B cell (primary cell): ENCODE measurements around the gene C3. TPM values are rescaled to one million over a fixed set of nuclear protein-coding genes. Genes with fewer than 3 reads are reported as not detected.

Experiments
- ATAC-seq: fragments of 200-7000 bp; cut with Tn5 transposase; one replicate; pipeline ENCODE4 v1.10.0; 2021; ENCODE audit warnings: low read depth, mild to moderate bottlenecking, moderate number of reproducible peaks, moderate library complexity
- CTCF ChIA-PET: fragments of 350-600 bp; sonication (Branson Sonifier 250); formaldehyde crosslinking; loops from one replicate; lab custom pipeline; 2021; ENCODE audit warnings: antibody characterized with exemption, inconsistent platforms; lab: Charles Lee
- POLR2A ChIA-PET: fragments of 350-600 bp; sonication (Branson Sonifier 250); formaldehyde crosslinking; loops from one replicate; lab custom pipeline; 2021; ENCODE audit warnings: antibody characterized with exemption; lab: Charles Lee
- DNase-seq: peaks from one replicate; pipeline ENCODE4 v3.0.0; 2013
- H2AFZ ChIP-seq: 2 replicates; pipeline ENCODE4 v1.6.1; 2012; ENCODE audit warnings: mild to moderate bottlenecking, low read depth, low read length; ENCODE audit not compliant: insufficient read depth, poor library complexity, severe bottlenecking
- H3K27ac ChIP-seq, 2 donors: 1 replicate in 1 of 2; 2 replicates in 1 of 2; pipeline ENCODE4 v1.5.1; 2012 to 2013; ENCODE audit warnings: low read length in 2 of 2, mild to moderate bottlenecking in 2 of 2, moderate library complexity in 1 of 2
- H3K27me3 ChIP-seq, 4 experiments: fragments of 200-600 bp in 1 of 4; sonication (generic) in 1 of 4; replicated peaks in 1 of 4; 1 replicate in 2 of 4; 2 replicates in 2 of 4; pipeline versions ENCODE4 v1.6.1 to v1.7.0; 2013 to 2016; ENCODE audit warnings: low read length in 3 of 4, mild to moderate bottlenecking in 2 of 4, mixed read lengths in 1 of 4, moderate library complexity in 1 of 4; ENCODE audit not compliant: insufficient read depth in 4 of 4, control insufficient read depth in 3 of 4; ENCODE audit errors: control extremely low read depth in 1 of 4
- H3K36me3 ChIP-seq, 2 experiments: replicated peaks in 1 of 2; 1 replicate in 1 of 2; 2 replicates in 1 of 2; pipeline versions ENCODE4 v1.6.1 to v1.7.1; 2013; ENCODE audit warnings: low read length in 1 of 2; ENCODE audit not compliant: insufficient read depth in 2 of 2, control insufficient read depth in 1 of 2; ENCODE audit errors: control extremely low read depth in 1 of 2, extremely low read depth in 1 of 2
- H3K4me1 ChIP-seq, 2 donors: fragments of 200-600 bp in 1 of 2; sonication (generic) in 1 of 2; 1 replicate in 1 of 2; 2 replicates in 1 of 2; pipeline versions ENCODE4 v1.5.1 to v1.6.1; 2013 to 2017; ENCODE audit warnings: low read length in 2 of 2; ENCODE audit not compliant: control insufficient read depth in 2 of 2, insufficient read depth in 2 of 2
- H3K4me2 ChIP-seq: replicated peaks from 2 replicates; pipeline ENCODE3; 2012; ENCODE audit warnings: mild to moderate bottlenecking, low read depth, low read length; ENCODE audit not compliant: poor library complexity, severe bottlenecking
- H3K4me3 ChIP-seq, 5 experiments: fragments of 200-600 bp in 1 of 5; sonication (generic) in 1 of 5; 1 replicate in 3 of 5; 2 replicates in 2 of 5; pipeline versions ENCODE4 v1.5.1 to v1.7.0; 2011 to 2016; ENCODE audit warnings: low read length in 4 of 5, mild to moderate bottlenecking in 4 of 5, low read depth in 2 of 5, control low read depth in 1 of 5, moderate library complexity in 1 of 5; ENCODE audit not compliant: insufficient read depth in 1 of 5; ENCODE audit errors: control extremely low read depth in 1 of 5, extremely low read depth in 1 of 5
- H3K79me2 ChIP-seq: fragments of 200-600 bp; sonication (generic); one replicate; pipeline ENCODE4 v1.6.0; 2016; ENCODE audit warnings: low read length; ENCODE audit not compliant: control insufficient read depth, insufficient read depth
- H3K9ac ChIP-seq: fragments of 200-600 bp; sonication (generic); 2 replicates; pipeline ENCODE4 v1.6.1; 2017; ENCODE audit warnings: mild to moderate bottlenecking, low read length, moderate library complexity
- H3K9me3 ChIP-seq, 3 donors: one replicate each; pipeline versions ENCODE4 v1.6.1 to v1.7.1; 2013; ENCODE audit warnings: low read length in 2 of 3; ENCODE audit not compliant: control insufficient read depth in 2 of 3, insufficient read depth in 1 of 3; ENCODE audit errors: control extremely low read depth in 1 of 3
- H4K20me1 ChIP-seq: 2 replicates; pipeline ENCODE4 v1.6.0; 2012; ENCODE audit warnings: mild to moderate bottlenecking, low read length; ENCODE audit not compliant: insufficient read depth, control insufficient read depth, poor library complexity, severe bottlenecking
- H3K27ac Mint-ChIP-seq: one replicate; pipeline ENCODE4 v1.8.0; 2021; ENCODE audit warnings: mixed read lengths
- H3K27me3 Mint-ChIP-seq: one replicate; pipeline ENCODE4 v1.8.0; 2021; ENCODE audit warnings: mixed read lengths
- H3K4me1 Mint-ChIP-seq: one replicate; pipeline ENCODE4 v1.8.0; 2021; ENCODE audit warnings: mixed read lengths
- H3K4me3 Mint-ChIP-seq: one replicate; pipeline ENCODE4 v1.8.0; 2021; ENCODE audit warnings: mixed read lengths
- H3K9me3 Mint-ChIP-seq: one replicate; pipeline ENCODE4 v1.8.0; 2022; ENCODE audit warnings: mixed read lengths; ENCODE audit not compliant: insufficient read depth
- EZH2 ChIP-seq: IDR thresholded peaks from 2 replicates; pipeline ENCODE4 v1.6.1; 2012; ENCODE audit warnings: borderline replicate concordance, low read depth, mild to moderate bottlenecking, moderate library complexity, low read length; ENCODE audit not compliant: insufficient read depth, poor library complexity, severe bottlenecking
- WGBS: methylation state at CpG from one replicate; pipeline ENCODE4 v1.1.5; 2013; ENCODE audit warnings: missing lambda C conversion rate; ENCODE audit not compliant: insufficient coverage; 5-methylcytosine and 5-hydroxymethylcytosine counted together
- intact Hi-C: fragments of 100-400 bp; cut with micrococcal nuclease; formaldehyde crosslinking; loops from one replicate; pipeline ENCODE4 v1.10.0; 2022
- polyA plus RNA-seq: library from polyadenylated mRNA; depleted of rRNA; stranded (reverse); fragments of >200 nt; gene quantifications from 2 replicates; pipeline ENCODE4 v1.2.3, GENCODE V29; 2012
- total RNA-seq, 2 donors: library from RNA; stranded (reverse); fragments of 120-200 nt in 1 of 2; gene quantifications; 1 replicate in 1 of 2; 2 replicates in 1 of 2; pipeline versions ENCODE4 v1.2.3 to v1.2.4, GENCODE V29; 2013 to 2022
- TF ChIP-seq, protein P1 (sequence below): fragments of 200-600 bp; IDR thresholded peaks from one replicate; pipeline ENCODE4 v1.8.0; 2022; ENCODE audit warnings: antibody characterized with exemption, mild to moderate bottlenecking

The C3 gene
- total and polyA plus RNA-seq, 2 donors (not counting 1 experiment from before 2014, with no cell fraction given) = 0.01 to 0.47 TPM

DNA sequence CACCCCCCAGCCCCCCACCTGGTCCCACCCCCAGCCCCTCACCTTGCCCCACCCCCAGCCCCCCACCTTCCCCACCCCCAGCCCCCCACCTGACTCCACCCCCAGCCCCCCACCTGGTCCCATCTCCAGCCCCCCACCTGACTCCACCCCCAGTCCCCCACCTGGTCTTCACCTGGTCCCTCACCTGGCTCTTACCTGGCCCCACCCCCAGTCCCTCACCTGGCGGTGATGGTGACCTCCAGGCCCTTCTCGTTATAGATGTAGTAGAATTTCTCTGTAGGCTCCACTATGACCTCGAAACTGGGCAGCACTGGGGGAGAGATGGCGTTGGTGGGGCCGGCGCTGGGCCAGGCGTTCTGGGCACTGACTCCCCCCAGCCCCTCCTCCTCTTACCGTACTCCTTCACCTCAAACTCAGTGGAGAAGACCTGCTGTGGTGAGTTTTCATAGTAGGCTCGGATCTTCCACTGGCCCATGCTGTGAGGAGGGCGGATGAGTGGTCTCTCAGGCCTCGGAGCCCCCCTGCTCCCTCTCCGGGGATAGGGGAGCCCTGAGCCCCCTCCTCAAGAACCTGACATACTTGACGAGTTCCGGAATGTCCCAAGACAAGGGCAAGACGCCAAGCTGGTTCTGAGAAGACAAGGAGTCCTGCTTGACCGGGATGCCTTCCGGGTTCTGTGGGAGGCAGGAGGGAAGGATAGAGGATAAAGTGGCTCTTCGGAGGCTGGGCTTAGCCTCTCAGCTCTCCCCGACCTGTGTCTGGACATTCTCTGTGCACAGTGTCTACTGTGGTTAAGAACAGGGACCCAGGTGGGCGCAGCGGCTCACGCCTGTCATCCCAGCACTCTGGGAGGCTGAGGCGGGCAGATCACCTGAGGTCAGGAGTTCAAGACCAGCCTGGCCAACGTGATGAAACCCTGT lies 6.4 kb downstream of the C3 start:
- no peak for ATAC-seq
- H3K27me3 Mint-ChIP-seq = peaks cover 26% of the 10 kb centered on the region
- peaks cover 3% of the 10 kb centered on the region for H3K9me3 Mint-ChIP-seq
- no peak overlapping the region for H3K4me3 ChIP-seq
- H3K79me2 ChIP-seq = no peaks in the 10 kb centered on the region
- no peak overlapping the region for H3K27ac Mint-ChIP-seq
- no peak overlapping the region for H3K27ac ChIP-seq
- peaks cover 0 to 19% (median 3%) of the 10 kb centered on the region in 4 experiments for H3K27me3 ChIP-seq
- peaks cover 3 to 11% of the 10 kb centered on the region in 2 donors for H3K4me1 ChIP-seq
- H4K20me1 ChIP-seq = no peaks in the 10 kb centered on the region
- intact Hi-C loops = no loop called here
- no peak overlapping the region for H3K9ac ChIP-seq
- H2AFZ ChIP-seq = no peak overlapping the region
- POLR2A ChIA-PET = no interaction called here
- H3K36me3 ChIP-seq = no peaks in the 10 kb centered on the region
- TF ChIP-seq EZH2 = no peak
- TF ChIP-seq, protein P1, sequence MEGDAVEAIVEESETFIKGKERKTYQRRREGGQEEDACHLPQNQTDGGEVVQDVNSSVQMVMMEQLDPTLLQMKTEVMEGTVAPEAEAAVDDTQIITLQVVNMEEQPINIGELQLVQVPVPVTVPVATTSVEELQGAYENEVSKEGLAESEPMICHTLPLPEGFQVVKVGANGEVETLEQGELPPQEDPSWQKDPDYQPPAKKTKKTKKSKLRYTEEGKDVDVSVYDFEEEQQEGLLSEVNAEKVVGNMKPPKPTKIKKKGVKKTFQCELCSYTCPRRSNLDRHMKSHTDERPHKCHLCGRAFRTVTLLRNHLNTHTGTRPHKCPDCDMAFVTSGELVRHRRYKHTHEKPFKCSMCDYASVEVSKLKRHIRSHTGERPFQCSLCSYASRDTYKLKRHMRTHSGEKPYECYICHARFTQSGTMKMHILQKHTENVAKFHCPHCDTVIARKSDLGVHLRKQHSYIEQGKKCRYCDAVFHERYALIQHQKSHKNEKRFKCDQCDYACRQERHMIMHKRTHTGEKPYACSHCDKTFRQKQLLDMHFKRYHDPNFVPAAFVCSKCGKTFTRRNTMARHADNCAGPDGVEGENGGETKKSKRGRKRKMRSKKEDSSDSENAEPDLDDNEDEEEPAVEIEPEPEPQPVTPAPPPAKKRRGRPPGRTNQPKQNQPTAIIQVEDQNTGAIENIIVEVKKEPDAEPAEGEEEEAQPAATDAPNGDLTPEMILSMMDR = no peak
- no peak for DNase-seq
- H3K4me3 Mint-ChIP-seq = no peak overlapping the region
- CTCF ChIA-PET = no interaction called here
- peaks cover 0 to 3% (median 0%) of the 10 kb centered on the region in 3 donors for H3K9me3 ChIP-seq
- peaks cover 12% of the 10 kb centered on the region for H3K4me1 Mint-ChIP-seq
- WGBS = 71% methylated on average over 10 of the region's 24 CpGs
- no peak overlapping the region for H3K4me2 ChIP-seq
